ENCODE data around the gene HLCS. TPM values are rescaled to one million over a fixed set of nuclear protein-coding genes. Genes with fewer than 3 reads are reported as not detected.

The HLCS gene
- total RNA-seq, 1 donor from 2014 or later, result 34.9 TPM

DNA sequence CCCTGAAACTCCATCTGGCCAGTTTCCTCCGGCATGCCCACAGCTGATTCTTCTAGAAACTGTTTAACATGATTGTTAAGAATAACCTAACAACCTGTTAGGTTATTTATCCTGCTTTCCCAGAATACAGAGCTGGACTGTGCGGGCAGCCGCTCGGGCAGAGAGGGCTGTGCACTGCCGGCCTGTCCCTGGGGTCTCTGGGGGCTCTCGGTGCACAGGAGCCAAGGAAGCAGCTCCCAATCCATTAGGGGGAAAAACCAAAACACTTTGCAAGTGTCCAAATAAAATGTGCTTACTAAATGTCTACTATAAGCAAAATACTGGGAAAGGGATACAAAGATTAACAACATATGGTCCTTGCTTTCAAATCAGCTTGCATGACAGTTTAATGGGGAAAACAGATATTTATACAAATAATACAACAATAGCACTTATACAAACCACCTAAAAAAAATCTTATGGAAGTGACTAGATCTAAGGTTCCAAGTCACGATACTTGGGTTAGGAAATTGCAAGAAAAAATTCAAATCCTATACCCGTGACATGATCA is 50.7 kb downstream of the HLCS start:
- no peak for DNase-seq (ENCODE audit: low spot score)

DNA sequence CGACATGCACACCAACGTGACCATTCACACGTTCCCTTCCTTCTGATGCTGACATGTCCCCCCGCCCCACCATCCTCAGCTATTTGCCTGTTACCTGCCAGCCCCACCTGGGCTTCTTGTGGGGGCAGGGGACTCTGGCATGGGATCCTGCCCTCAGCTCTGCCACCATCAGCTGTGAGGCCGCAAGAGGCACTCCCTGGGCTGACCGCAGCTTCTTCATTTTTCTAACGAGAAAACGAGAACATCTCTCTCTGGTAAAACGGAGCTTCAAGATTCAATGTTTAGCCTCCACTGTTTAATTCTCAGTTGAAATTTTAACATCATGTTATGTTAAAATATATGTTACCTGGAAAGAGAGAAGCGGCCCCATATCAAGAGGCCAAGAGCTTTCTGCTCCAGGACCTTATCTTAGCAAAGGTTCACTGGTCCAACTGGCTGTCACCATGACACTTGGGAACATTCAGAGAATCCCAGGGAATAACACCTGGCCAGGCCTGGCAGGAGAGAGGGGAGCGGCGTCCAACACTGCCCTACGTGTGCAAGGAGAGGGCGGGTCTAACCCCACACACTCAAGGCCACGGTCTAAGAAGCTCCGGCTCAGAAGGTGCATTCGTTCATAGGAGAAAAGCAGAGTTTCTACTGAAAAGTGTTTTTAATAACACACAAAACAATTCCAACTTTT is 51.3 kb downstream of the HLCS start:
- DNase-seq (ENCODE audit: low spot score), result no peak

DNA sequence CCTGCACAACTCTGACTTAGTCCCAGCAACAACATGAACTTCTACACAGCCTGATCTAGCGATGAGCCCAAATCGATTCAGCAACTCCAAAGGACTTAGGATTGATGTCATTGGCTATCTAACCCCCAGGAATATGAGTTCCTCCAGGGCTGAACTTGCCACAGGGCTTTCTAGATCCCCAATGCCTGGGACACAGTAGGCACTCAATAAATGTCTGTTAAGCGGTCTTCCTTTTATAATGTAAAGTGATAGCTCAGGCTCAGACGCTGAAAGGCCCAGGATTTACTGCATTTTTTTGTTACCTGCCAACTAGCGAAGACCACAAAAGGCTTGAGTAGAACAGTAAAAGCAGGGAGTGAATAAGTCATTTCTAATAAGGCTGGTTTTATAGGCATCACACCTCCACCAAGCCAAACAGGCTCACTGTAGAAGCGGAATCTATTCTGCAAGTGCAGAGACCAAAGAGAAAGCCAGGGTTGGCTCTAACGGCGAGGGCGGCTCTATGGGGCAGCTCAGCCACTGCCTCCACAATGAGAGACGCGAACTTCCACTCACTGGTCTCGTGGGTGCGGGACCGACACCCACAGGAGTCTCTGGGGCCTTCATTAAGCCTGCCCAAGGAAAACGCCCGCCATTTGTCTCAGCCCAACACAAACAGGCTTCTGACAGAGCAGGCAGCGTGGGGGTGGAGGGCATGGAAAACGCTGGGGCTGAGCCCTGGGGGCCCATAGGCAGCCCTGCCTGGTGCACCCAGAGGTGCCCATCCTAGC is 52.0 kb downstream of the HLCS start:
- no peak for DNase-seq (ENCODE audit: low spot score)

DNA sequence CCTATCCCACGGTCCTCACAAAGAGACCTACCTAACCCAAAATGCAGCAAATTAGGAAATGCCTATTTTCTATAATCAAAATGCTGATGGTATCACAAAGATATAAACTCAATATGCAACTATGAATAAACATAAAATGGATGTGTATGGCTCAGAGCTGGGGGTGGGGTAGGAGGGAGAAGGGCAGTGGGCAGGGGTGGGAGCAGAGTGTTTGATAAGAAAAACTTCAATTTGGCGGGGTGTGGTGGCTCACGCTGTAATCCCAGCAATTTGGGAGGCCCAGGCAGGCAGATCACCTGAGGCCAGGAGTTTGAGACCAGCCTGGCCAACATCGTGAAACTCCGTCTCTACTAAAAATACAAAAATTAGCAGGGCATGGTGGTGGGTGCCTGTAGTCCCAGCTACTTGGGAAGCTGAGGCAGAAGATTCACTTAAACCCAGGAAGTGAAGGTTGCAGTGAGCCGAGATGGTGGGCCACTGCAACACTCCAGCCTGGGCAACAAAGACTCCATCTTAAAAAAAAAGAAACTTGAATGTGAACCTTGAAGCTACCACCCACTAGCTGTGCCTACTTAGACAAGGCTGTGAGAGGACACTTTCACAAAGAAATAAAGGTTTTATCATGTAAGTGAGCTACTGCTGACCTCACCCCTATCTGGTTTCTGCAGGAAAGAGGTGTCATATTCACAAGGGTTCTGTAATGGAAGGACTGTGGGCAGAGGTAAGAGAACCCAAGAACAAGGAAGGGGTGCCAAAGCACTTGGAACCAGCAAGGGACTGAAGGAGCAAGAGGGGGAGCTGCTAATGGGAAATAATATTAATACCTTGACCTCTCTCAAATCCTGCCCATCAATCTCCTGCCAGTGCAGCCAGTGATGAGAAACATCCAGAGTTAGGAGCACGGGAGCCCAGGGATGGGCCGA is 53.0 kb downstream of the HLCS start:
- DNase-seq (ENCODE audit: low spot score), result no peak

DNA sequence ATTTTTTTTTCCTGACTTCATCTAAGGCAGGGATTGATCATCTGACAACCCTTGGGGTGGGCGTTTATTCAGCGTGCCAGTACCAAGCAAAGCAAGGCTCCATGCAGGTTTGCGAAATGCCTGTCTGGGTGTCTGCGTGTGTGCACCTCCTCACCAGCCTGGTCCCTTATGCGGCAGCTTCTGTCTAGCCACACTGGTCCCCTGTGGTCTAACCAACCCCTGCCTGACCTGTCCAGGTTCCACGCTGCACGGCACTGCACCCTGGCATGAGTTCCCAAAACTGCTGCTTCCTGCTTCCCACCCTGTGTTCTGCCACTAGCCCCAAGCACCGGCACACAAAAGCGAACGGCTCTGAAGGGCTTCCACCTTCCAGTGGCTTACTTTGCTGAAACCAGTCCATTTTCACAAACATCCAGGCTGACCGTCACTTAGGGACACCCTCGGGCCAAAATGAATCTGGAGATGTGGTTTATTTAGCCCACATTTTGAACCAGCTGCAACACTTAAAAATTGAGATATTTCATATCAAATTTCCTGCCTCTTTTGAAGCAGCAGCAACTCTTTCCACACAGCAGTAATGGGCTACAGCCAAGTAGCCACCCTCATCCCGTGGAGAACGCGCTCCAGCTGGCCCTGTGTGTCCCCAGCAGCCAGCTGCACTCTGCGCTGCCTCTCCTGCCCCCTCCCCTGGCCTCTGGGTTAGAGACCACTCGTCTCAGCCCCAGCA is 55.7 kb downstream of the HLCS start:
- no peak for DNase-seq (ENCODE audit: low spot score)

DNA sequence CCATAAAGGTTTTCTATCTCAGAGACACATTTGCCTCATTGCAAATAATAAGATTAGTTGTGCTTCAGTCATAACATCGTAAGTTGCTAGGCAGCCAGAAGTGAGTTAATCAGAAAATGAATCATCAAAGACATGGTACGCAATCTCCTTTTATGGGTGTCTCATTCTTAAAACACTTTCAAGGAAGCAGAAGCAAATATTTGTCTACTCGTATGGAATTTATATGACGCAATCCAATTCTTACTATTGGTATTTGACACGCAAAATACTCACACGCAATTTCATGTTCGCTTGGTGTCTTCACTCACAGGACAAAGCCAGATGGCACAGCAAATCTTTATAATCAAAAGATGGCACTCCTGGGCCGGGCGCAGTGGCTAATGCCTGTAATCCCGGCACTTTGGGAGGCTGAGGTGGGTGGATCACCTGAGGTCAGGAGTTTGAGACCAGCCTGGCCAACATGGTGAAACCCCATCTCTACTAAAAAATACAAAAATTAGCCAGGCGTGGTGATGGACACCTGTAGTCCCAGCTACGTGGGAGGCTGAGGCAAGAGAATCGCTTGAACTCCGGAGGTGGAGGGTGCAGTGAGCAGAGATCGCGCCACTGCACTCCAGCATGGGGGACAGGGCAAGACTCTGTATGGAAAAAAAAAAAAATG is 56.4 kb downstream of the HLCS start:
- peak; percentile 84 for DNase-seq (ENCODE audit: low spot score)

DNA sequence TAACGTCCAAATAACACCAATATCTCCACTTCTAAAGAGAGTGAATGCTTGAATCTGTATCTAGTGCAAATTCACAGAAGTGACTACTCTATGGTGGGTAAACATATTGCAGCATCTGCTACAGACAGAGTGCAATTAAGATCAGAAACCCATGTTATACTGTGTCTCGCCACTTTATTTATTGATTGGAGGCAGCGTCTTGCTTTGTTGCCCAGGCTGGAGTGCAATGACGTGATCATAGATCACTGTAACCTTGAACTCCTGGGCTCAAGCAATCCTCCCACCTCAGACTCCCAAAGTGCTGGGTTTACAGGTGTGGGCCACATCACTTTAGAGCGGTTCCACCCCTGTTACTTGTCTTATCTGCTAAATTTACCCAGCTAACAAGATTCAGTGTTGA is 57.0 kb downstream of the HLCS start:
- DNase-seq (ENCODE audit: low spot score), result no peak

DNA sequence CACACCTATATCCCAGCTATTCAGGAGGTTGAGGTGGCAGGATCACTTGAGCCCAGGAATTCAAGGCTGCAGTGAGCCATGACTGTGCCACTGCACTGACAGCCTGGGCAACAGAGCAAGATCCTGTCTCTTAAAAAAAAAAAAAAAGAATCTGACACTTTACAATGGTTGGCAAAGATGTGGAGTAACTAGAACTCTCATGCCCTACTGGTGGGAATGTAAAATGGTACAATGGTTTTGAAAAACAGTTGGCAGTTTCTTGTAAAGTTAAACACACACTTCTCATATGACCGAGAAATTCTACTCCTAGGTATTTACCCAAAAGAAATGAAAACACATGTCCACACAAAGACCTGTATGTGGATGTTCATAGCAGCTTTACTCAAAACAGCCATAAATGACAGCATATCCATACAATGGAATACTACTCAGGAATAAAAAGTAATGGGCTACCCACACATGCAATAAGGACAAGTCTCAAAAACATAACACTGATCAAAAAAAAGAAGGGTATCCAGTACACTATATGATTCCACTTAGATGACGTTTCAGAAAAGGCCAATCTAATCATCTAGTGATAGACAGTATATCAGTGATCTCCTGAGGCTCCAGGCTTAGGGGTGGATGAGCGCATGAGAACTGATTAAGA is 58.1 kb downstream of the HLCS start:
- no peak for DNase-seq (ENCODE audit: low spot score)

DNA sequence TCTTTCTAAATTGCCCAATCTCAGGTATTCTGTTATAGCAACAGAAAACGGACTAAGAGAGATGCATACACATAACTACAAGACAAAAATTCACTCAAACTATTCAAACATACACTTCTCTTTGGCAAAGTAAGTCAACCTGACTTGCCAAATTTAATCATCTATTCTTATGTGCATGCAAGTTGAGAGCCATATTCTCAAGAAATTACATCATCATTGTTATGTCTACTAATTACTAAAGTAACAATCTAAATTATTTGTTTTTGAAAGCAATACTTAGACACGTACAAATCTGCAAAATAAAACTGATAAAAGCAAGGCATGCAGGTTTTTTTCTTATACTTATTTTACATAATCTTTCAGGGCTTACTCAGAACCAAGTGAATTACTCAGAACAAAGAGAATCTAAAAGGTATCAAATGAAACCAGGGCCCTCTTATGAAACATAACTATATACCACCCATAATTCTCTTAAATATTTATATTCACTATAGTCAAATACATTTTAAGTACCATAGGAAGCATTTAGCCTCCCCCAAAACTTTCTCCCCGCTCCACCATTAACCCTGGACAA is 62.3 kb downstream of the HLCS start:
- no peak for DNase-seq (ENCODE audit: low spot score)

DNA sequence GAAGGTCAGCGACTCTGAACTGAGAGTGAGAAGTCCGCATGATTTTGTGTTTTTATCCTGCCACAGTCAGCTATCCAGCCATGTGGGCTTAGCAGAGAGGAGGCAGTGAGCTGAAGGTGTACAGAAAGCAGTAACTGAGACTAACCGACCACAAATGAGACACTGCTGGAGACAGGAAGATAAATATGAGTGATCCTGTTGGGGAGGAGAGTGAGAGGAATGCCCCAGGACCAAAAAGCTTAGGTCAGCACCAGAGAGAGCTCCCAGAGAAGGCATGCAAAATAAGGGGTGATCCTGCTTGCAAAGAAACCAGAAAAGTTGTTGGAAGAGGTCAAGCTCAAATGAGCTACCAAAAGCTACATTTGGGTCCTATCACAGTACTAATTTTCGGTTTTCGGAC is 63.7 kb downstream of the HLCS start:
- DNase-seq (ENCODE audit: low spot score), result no peak

DNA sequence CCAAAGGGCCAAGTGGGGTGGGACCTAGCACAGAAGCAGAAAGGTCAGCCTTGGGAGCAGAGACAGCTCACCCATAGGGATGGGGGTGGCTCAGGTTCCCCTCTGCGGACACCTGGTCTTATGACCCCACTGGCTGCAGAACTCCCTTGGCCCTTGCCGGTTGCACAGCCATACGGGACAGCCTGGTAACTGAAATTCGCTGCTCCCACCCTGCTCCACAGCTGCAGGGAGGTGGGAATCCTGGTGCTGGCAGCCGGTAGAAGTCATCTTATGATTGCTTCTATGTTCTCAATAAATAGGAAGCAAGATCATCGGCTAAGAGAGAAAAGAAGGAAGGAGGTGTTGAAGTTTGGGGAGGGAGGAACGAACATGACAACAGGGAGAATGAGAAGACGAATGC is 64.1 kb downstream of the HLCS start:
- DNase-seq (ENCODE audit: low spot score), result no peak

DNA sequence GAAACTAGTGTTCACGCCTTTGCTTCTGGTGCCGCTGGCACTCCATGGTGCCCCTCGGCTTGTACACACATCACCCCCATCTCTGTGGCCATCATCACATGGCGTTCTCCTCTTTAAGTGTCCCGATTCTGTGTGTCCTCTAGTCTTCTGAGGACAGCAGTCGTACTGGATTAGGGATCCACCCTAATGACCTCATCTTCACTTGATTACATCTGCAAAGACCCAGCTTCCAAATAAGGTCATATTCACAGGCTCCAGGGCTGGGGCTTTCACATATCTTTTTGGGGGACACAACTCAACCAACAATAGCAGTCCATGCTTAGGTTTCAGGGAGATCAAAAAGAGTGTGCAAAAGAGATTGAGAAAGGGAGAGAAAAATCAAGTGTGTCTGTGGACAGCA is 64.9 kb downstream of the HLCS start:
- DNase-seq (ENCODE audit: low spot score), result no peak

DNA sequence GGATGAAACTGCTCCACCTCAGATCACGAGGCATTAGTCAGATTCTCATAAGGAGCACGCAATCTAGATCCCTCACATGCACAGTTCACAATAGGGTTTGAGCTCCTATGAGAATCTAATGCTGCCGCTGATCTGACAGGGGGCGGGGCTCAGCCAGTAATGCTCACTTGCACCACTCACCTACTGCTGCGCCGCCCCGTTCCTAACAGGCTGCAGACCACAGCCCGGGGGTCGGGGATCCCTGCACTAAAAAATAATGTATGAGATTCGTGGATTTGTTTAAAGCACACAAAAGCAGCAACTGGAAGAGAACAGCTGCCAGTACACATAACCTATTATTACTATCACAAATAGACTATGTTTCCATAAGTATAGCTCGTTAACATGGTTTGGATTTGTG is 72.9 kb downstream of the HLCS start:
- DNase-seq (ENCODE audit: low spot score), result no peak

DNA sequence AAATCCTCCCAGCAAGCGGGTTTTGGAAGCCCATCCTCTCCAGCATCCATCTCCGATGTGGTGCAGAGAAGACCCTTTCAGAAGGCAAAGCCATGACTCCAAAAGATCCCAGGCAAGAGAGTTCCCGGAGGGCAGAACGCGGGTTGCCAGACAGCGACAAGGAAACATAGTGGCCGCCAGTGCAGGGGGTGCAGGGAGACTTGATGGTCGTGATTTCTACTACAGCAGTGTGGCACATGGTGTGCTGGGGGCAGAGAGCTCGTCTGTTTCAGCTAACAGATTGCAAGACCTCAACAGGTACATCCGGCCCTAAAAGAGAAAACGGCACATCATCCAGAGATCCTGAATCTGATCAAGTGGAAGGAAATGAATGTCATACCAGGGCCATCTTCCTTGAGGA is 74.3 kb downstream of the HLCS start:
- DNase-seq (ENCODE audit: low spot score), result no peak

DNA sequence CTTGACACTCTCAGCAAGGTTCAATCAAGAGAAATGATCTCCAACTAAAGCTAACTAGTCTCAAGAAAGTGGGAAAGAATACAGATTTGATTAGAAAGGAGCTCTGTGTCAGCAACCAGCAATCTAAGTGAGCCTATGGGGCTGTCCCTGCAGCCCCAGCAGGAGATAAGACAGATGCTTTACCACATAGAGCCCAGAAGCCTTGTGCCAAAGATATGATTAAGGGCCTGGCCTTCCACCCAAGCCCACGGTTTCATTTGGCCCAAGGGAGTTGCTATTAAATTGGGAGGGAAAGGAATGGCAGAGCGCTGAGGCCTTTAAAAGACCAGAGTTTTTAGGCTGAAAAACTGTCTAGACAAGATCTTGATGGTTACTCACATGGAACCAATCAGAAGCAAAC is 74.8 kb downstream of the HLCS start:
- DNase-seq (ENCODE audit: low spot score), result peak; percentile 80

DNA sequence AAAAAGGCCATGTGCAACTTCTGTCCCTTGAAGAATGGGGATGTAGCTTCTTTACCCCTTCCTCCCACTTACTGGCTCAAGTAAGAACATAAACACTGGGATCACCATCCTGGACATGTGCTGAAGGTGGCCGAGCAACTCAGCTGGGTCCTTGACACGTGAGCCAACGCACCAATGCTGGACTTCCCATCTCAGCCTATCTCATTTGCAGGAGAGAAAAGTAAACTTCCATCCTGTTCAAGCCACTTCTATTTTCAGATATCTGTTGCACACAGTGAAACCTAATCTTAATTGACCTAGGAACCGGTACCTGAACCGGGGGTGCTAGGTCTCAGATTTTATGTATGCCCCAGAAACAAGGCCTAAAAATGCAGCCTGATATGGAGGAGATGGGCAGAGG is 75.3 kb downstream of the HLCS start:
- no peak for DNase-seq (ENCODE audit: low spot score)

DNA sequence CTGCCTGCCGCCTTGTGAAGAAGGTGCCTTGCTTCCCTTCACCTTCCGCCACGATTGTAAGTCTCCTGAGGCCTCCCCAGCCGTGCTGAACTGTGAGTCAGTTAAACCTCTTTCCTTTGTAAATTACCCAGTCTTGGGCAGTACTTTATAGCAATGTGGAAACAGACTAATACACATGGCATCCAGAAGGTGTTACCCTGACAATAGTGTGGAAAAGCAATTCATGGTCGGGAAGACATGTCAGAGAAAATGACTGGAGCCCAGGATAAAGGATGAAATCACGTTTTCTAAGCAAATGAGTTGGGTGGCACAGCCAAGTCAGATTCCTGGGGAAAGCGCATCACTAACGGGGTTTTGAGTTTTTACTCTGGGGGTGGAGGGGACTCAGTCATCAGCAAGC is 76.4 kb downstream of the HLCS start:
- DNase-seq (ENCODE audit: low spot score), result no peak

DNA sequence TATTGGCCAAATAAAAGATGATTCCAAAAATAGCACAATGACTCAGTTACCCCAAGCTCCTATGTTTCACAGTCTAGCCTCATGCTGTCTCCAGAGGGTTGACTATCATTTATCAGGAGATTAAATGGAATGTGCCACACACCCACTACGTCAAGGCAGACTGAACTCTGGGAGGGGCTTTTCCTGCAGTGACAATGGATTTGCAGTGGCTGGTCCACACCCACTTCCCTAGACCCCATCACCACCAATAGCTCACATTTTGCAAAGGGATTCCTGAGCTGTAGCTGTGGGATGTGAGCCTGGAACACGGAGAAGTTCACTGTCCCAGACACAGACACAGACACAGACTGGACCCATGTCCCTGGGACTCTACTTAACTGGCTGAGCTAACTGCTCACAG is 77.1 kb downstream of the HLCS start:
- no peak for DNase-seq (ENCODE audit: low spot score)

DNA sequence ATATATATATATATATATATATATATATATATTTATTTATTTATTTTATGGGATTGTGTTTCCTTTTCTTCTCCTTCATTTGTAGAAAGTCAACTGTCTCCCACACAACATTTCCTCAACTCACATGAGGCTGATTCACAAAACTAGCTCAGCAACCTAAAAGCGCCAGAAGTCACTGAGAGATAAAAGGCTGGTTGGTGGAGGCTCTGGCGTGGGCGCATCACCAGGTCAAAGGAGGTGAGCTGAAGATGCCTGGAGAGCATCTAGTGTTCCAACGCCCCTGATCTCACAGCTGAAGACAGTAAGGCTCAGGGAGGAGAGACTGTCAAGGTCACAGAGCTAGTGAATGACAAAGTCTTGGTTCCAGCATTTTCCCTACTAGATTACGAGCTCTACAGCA is 78.0 kb downstream of the HLCS start:
- no peak for DNase-seq (ENCODE audit: low spot score)

DNA sequence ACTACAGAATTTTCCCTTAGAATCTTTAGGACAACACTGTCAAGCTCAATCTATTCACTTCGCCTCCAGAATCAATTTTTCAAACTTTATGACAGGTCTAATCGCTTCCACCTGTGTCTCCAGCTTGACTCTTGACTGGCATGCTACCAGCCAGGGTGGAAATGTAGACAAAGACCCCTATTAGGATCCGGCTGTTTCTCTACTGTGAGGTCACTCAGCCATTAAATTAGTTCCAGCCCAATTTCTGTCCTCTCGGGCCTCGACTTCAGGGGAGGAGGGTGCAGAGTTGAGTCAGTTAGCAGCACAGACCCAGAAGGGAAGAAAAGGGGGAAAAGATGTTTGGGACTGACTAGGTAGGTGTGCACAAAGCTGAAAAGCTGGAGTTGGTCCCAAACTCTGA is 78.5 kb downstream of the HLCS start:
- no peak for DNase-seq (ENCODE audit: low spot score)
